ENCODE results near the gene MTG2.

MTG2 gene

DNA sequence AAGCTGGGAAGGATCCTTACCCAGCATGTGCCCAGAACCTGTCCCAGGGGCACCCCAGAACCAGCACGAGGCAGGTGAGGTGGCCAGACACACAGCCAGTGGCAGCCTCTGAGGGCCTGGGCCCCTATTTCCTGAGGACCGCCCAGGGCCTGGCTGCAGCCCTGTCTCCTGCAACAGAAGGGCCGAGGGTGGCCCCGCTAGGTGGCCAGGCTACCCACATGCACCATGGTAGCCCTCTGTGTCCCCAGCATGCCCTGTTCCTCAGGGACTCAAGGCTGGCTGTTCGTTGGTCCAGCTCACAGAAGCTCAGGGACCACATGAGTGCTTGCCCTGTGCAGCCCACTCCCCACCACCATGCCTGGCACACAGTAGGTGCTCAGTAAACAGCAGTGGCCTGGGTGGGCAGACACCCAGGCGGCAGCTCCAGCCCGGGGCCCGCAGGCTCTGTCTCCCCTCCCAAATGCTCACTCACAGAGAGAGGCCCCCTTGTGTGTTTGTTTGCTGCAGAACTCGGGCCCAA lies 29.0 kb downstream of the MTG2 start:
- ATAC-seq = no peak; the same call in 2 of the 3 replicates
- TF ChIP-seq, protein P1, sequence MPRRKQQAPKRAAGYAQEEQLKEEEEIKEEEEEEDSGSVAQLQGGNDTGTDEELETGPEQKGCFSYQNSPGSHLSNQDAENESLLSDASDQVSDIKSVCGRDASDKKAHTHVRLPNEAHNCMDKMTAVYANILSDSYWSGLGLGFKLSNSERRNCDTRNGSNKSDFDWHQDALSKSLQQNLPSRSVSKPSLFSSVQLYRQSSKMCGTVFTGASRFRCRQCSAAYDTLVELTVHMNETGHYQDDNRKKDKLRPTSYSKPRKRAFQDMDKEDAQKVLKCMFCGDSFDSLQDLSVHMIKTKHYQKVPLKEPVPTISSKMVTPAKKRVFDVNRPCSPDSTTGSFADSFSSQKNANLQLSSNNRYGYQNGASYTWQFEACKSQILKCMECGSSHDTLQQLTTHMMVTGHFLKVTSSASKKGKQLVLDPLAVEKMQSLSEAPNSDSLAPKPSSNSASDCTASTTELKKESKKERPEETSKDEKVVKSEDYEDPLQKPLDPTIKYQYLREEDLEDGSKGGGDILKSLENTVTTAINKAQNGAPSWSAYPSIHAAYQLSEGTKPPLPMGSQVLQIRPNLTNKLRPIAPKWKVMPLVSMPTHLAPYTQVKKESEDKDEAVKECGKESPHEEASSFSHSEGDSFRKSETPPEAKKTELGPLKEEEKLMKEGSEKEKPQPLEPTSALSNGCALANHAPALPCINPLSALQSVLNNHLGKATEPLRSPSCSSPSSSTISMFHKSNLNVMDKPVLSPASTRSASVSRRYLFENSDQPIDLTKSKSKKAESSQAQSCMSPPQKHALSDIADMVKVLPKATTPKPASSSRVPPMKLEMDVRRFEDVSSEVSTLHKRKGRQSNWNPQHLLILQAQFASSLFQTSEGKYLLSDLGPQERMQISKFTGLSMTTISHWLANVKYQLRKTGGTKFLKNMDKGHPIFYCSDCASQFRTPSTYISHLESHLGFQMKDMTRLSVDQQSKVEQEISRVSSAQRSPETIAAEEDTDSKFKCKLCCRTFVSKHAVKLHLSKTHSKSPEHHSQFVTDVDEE (CRISPR knock-in tag; IDR thresholded peaks at IDR 0.05) = no peak
- TF ChIP-seq TOX (CRISPR knock-in tag; IDR thresholded peaks at IDR 0.05; ENCODE audit: borderline replicate concordance) = no peak

DNA sequence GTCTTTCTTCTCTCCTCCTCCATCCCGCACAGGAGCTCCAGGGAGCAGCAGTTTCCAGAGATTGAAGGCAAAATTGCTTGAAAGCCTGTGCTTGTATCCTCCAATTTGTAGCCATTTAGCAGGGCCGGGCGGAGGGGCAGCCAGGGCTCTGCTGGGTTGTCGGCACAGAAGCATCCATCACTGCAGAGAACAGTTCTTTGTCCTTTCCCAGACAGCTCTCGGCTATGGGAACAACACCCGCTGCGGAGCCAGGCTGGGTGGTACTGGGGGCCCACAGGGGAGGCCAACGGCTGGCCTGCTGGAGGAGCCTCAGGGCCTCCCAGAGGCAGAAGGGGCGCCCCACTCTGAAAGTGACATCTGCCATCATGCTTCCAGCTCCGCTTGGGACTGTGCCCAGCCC lies 29.5 kb downstream of the MTG2 start:
- ATAC-seq = no peak
- TF ChIP-seq, protein P1 (CRISPR knock-in tag; IDR thresholded peaks at IDR 0.05) = no peak
- TF ChIP-seq PPARA (CRISPR knock-in tag; IDR thresholded peaks at IDR 0.05; ENCODE audit: borderline replicate concordance) (no peak), ZNF565 (CRISPR knock-in tag; conservative IDR thresholded peaks at IDR 0.05; ENCODE audit: low read depth) (no peak), TOX (CRISPR knock-in tag; IDR thresholded peaks at IDR 0.05; ENCODE audit: borderline replicate concordance) (no peak), RARB (CRISPR knock-in tag; IDR thresholded peaks at IDR 0.05) (no peak), ZFP3 (CRISPR knock-in tag; IDR thresholded peaks at IDR 0.05) (no peak), ARNTL (CRISPR knock-in tag; IDR thresholded peaks at IDR 0.05; ENCODE audit: borderline replicate concordance, low read depth) (no peak), BACH2 (CRISPR knock-in tag; IDR thresholded peaks at IDR 0.05; ENCODE audit: borderline replicate concordance) (no peak), ZNF70 (CRISPR knock-in tag; IDR thresholded peaks at IDR 0.05) (no peak), OSR1 (CRISPR knock-in tag; IDR thresholded peaks at IDR 0.05) (no peak), ZFP30 (CRISPR knock-in tag; IDR thresholded peaks at IDR 0.05) (no peak), SNAI2 (CRISPR knock-in tag; IDR thresholded peaks at IDR 0.05) (no peak), TCF4 (CRISPR knock-in tag; IDR thresholded peaks at IDR 0.05; ENCODE audit: borderline replicate concordance) (no peak), ZNF8 (CRISPR knock-in tag; IDR thresholded peaks at IDR 0.05) (no peak)
- TF ChIP-seq, protein P2, sequence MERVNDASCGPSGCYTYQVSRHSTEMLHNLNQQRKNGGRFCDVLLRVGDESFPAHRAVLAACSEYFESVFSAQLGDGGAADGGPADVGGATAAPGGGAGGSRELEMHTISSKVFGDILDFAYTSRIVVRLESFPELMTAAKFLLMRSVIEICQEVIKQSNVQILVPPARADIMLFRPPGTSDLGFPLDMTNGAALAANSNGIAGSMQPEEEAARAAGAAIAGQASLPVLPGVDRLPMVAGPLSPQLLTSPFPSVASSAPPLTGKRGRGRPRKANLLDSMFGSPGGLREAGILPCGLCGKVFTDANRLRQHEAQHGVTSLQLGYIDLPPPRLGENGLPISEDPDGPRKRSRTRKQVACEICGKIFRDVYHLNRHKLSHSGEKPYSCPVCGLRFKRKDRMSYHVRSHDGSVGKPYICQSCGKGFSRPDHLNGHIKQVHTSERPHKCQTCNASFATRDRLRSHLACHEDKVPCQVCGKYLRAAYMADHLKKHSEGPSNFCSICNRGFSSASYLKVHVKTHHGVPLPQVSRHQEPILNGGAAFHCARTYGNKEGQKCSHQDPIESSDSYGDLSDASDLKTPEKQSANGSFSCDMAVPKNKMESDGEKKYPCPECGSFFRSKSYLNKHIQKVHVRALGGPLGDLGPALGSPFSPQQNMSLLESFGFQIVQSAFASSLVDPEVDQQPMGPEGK (CRISPR knock-in tag; IDR thresholded peaks at IDR 0.05; ENCODE audit: borderline replicate concordance) = no peak
- TF ChIP-seq, protein P3, sequence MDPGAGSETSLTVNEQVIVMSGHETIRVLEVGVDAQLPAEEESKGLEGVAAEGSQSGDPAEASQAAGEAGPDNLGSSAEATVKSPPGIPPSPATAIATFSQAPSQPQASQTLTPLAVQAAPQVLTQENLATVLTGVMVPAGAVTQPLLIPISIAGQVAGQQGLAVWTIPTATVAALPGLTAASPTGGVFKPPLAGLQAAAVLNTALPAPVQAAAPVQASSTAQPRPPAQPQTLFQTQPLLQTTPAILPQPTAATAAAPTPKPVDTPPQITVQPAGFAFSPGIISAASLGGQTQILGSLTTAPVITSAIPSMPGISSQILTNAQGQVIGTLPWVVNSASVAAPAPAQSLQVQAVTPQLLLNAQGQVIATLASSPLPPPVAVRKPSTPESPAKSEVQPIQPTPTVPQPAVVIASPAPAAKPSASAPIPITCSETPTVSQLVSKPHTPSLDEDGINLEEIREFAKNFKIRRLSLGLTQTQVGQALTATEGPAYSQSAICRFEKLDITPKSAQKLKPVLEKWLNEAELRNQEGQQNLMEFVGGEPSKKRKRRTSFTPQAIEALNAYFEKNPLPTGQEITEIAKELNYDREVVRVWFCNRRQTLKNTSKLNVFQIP (CRISPR knock-in tag; IDR thresholded peaks at IDR 0.05; ENCODE audit: borderline replicate concordance, low read depth) = no peak
- TF ChIP-seq, protein P4, sequence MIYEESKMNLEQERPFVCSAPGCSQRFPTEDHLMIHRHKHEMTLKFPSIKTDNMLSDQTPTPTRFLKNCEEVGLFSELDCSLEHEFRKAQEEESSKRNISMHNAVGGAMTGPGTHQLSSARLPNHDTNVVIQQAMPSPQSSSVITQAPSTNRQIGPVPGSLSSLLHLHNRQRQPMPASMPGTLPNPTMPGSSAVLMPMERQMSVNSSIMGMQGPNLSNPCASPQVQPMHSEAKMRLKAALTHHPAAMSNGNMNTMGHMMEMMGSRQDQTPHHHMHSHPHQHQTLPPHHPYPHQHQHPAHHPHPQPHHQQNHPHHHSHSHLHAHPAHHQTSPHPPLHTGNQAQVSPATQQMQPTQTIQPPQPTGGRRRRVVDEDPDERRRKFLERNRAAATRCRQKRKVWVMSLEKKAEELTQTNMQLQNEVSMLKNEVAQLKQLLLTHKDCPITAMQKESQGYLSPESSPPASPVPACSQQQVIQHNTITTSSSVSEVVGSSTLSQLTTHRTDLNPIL (CRISPR knock-in tag; IDR thresholded peaks at IDR 0.05; ENCODE audit: low read depth) = no peak
- TF ChIP-seq, protein P5, sequence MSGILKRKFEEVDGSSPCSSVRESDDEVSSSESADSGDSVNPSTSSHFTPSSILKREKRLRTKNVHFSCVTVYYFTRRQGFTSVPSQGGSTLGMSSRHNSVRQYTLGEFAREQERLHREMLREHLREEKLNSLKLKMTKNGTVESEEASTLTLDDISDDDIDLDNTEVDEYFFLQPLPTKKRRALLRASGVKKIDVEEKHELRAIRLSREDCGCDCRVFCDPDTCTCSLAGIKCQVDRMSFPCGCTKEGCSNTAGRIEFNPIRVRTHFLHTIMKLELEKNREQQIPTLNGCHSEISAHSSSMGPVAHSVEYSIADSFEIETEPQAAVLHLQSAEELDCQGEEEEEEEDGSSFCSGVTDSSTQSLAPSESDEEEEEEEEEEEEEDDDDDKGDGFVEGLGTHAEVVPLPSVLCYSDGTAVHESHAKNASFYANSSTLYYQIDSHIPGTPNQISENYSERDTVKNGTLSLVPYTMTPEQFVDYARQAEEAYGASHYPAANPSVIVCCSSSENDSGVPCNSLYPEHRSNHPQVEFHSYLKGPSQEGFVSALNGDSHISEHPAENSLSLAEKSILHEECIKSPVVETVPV (CRISPR knock-in tag; IDR thresholded peaks at IDR 0.05) = no peak
